Esophagus muscularis mucosa (tissue), 4 donors: Measurements from ENCODE around the gene SLC49A3. TPM values are rescaled to one million over a fixed set of nuclear protein-coding genes. Genes with fewer than 3 reads are reported as not detected.

Experiments used
- DNase-seq: peaks from one replicate; pipeline ENCODE4 v3.0.0-alpha.2; 2017; ENCODE audit errors: extremely low spot score
- H3K27ac ChIP-seq, 4 donors: fragments of 200-600 bp; sonication (generic); replicated peaks in 1 of 4; 1 replicate in 3 of 4; 2 replicates in 1 of 4; pipeline ENCODE4 v1.5.1; 2016 to 2019; ENCODE audit warnings: mild to moderate bottlenecking in 1 of 4
- H3K27me3 ChIP-seq, 4 donors: fragments of 200-600 bp; sonication (generic); one replicate each; pipeline versions ENCODE4 v1.5.1 to v1.6.0; 2016 to 2019
- H3K36me3 ChIP-seq, 4 donors: fragments of 200-600 bp; sonication (generic); one replicate each; pipeline ENCODE4 v1.5.1; 2016 to 2019
- H3K4me1 ChIP-seq, 4 donors: fragments of 200-600 bp; sonication (generic); one replicate each; pipeline ENCODE4 v1.5.1; 2016 to 2019
- H3K4me3 ChIP-seq, 4 donors: fragments of 200-600 bp; sonication (generic); 1 replicate in 2 of 4; 2 replicates in 2 of 4; pipeline ENCODE4 v1.5.1; 2016 to 2019; ENCODE audit warnings: mild to moderate bottlenecking in 4 of 4, moderate library complexity in 1 of 4
- H3K9me3 ChIP-seq, 4 donors: fragments of 200-600 bp; sonication (generic); 1 replicate in 3 of 4; 2 replicates in 1 of 4; pipeline ENCODE4 v1.5.1; 2016 to 2019
- CTCF ChIP-seq, 3 experiments: fragments of 200-600 bp in 2 of 3; fragments of 450-650 bp in 1 of 3; sonication (generic) in 2 of 3; IDR thresholded peaks; one replicate each; pipeline ENCODE4 v1.5.1; 2017 to 2019; ENCODE audit warnings: antibody characterized with exemption in 3 of 3, mild to moderate bottlenecking in 2 of 3, moderate library complexity in 1 of 3
- EP300 ChIP-seq: sonication (generic); formaldehyde crosslinking; IDR thresholded peaks from one replicate; pipeline ENCODE4 v1.6.1; 2017; ENCODE audit warnings: antibody characterized with exemption
- POLR2A ChIP-seq: fragments of 450-650 bp; IDR thresholded peaks from one replicate; pipeline ENCODE4 v1.6.1; 2017; ENCODE audit warnings: antibody characterized with exemption, moderate library complexity, mild to moderate bottlenecking, low read depth
- POLR2AphosphoS5 ChIP-seq, 2 donors: sonication (generic); formaldehyde crosslinking; IDR thresholded peaks; one replicate each; pipeline ENCODE4 v1.6.1; 2017; ENCODE audit warnings: antibody characterized with exemption in 2 of 2
- WGBS: methylation state at CpG from one replicate; pipeline ENCODE4 v1.1.5; 2018; 5-methylcytosine and 5-hydroxymethylcytosine counted together
- intact Hi-C: fragments of 100-400 bp; cut with DNase I; formaldehyde crosslinking; loops from one replicate; pipeline ENCODE4 v1.15.1; 2023
- total RNA-seq, 4 donors: library from RNA; depleted of rRNA; stranded (reverse); fragments of >200 nt; gene quantifications; one replicate each; pipeline versions ENCODE4 v1.1.0 to v1.2.1, GENCODE V29; 2016

The SLC49A3 gene
- total RNA-seq, 4 donors from 2014 or later: 5.5 to 9.4 (median 7.6) TPM

GRCh38 chr4:653831-654502 is 35.0 kb downstream of the SLC49A3 start:
- no peak for TF ChIP-seq CTCF (IDR thresholded peaks at IDR 0.05)
- TF ChIP-seq POLR2A: no peak
- no peak for TF ChIP-seq EP300
- TF ChIP-seq POLR2AphosphoS5 (IDR thresholded peaks at IDR 0.05): no peak
- 90% methylated on average over 13 of the region's 29 CpGs for WGBS
- Histone ChIP-seq H3K9me3 (no peaks in the 10 kb centered on the region), H3K4me3 (no peak overlapping the region), H3K27me3 (peaks cover 0 to 71% (median 7%) of the 10 kb centered on the region in 4 donors), H3K4me1 (peaks cover 0 to 7% (median 0%) of the 10 kb centered on the region in 4 donors), H3K36me3 (no peaks in the 10 kb centered on the region), H3K27ac (no peak overlapping the region)
- DNase-seq: no peak
- intact Hi-C loops: no loop called here

GRCh38 chr4:653080-653821 is 35.7 kb downstream of the SLC49A3 start:
- no peak for TF ChIP-seq EP300
- no peak for TF ChIP-seq POLR2AphosphoS5 (IDR thresholded peaks at IDR 0.05)
- TF ChIP-seq CTCF (IDR thresholded peaks at IDR 0.05): no peak
- TF ChIP-seq POLR2A: no peak
- 84% methylated on average over 17 of the region's 35 CpGs for WGBS

GRCh38 chr4:651884-652642 is 36.9 kb downstream of the SLC49A3 start:
- DNase-seq: no peak
- WGBS: 63% methylated on average over 24 of the region's 24 CpGs
- Histone ChIP-seq H3K4me3 (no peak overlapping the region), H3K27ac (no peak overlapping the region), H3K36me3 (no peaks in the 10 kb centered on the region), H3K4me1 (peaks cover 0 to 7% (median 0%) of the 10 kb centered on the region in 4 donors), H3K27me3 (peaks cover 0 to 90% (median 9%) of the 10 kb centered on the region in 4 donors), H3K9me3 (no peaks in the 10 kb centered on the region)
- no peak for TF ChIP-seq EP300
- TF ChIP-seq POLR2A: no peak
- no peak for TF ChIP-seq CTCF (IDR thresholded peaks at IDR 0.05)
- TF ChIP-seq POLR2AphosphoS5 (IDR thresholded peaks at IDR 0.05): no peak
- intact Hi-C loops: no loop called here

More at GRCh38 chr4:653080-653821, 35.7 kb downstream of the SLC49A3 start:
- intact Hi-C loops: no loop called here
- no peaks in the 10 kb centered on the region for H3K9me3 ChIP-seq
- H3K27ac ChIP-seq: no peak overlapping the region
- DNase-seq: no peak
- peaks cover 0 to 78% (median 9%) of the 10 kb centered on the region in 4 donors for H3K27me3 ChIP-seq
- H3K36me3 ChIP-seq: no peaks in the 10 kb centered on the region
- H3K4me3 ChIP-seq: no peak overlapping the region
- H3K4me1 ChIP-seq: peaks cover 0 to 7% (median 0%) of the 10 kb centered on the region in 4 donors

- no peak overlapping the region for H3K27ac ChIP-seq
- H3K9me3 ChIP-seq: no peaks in the 10 kb centered on the region
- no peaks in the 10 kb centered on the region for H3K36me3 ChIP-seq
- H3K4me3 ChIP-seq: no peak overlapping the region
- intact Hi-C loops: no loop called here
- H3K4me1 ChIP-seq: peaks cover 0 to 7% (median 0%) of the 10 kb centered on the region in 4 donors
- TF ChIP-seq CTCF (IDR thresholded peaks at IDR 0.05): no peak
- TF ChIP-seq EP300: no peak
- TF ChIP-seq POLR2AphosphoS5 (IDR thresholded peaks at IDR 0.05): no peak
- no peak for TF ChIP-seq POLR2A
- WGBS: 38% methylated on average over 33 of the region's 49 CpGs
- DNase-seq: no peak
- H3K27me3 ChIP-seq: peaks cover 0 to 90% (median 9%) of the 10 kb centered on the region in 4 donors
Measured at GRCh38 chr4:650951-651883, 37.7 kb downstream of the SLC49A3 start.
